ENCODE results near the gene CRELD1.

The CRELD1 gene

GRCh38 chr3:9937486-9938238 is 4.0 kb downstream of the CRELD1 start:
- TF ChIP-seq FOXP2 (optimal IDR thresholded peaks at IDR 0.05; ENCODE audit: borderline replicate concordance, extremely low read depth, extremely low read length, insufficient read depth) (no peak), TAF1 (IDR thresholded peaks at IDR 0.05; ENCODE audit: borderline replicate concordance, insufficient read depth, low read length) (no peak), POLR2AphosphoS5 (IDR thresholded peaks at IDR 0.05; ENCODE audit: low read depth, low read length) (no peak), REST (IDR thresholded peaks at IDR 0.05; ENCODE audit: insufficient read depth in 1 of 2, low read depth in 2 of 2, low read length in 2 of 2) (no peak), SIN3A (IDR thresholded peaks at IDR 0.05; ENCODE audit: borderline replicate concordance, insufficient read depth, low read length) (no peak)

GRCh38 chr3:9938966-9939365 is 5.3 kb downstream of the CRELD1 start:
- TF ChIP-seq REST (IDR thresholded peaks at IDR 0.05; ENCODE audit: insufficient read depth in 1 of 2, low read depth in 2 of 2, low read length in 2 of 2) (no peak), FOXP2 (optimal IDR thresholded peaks at IDR 0.05; ENCODE audit: borderline replicate concordance, extremely low read depth, extremely low read length, insufficient read depth) (no peak), TAF1 (IDR thresholded peaks at IDR 0.05; ENCODE audit: borderline replicate concordance, insufficient read depth, low read length) (no peak), POLR2AphosphoS5 (IDR thresholded peaks at IDR 0.05; ENCODE audit: low read depth, low read length) (no peak), SIN3A (IDR thresholded peaks at IDR 0.05; ENCODE audit: borderline replicate concordance, insufficient read depth, low read length) (no peak)

GRCh38 chr3:9940746-9941145 is 7.1 kb downstream of the CRELD1 start:
- TF ChIP-seq REST (IDR thresholded peaks at IDR 0.05; ENCODE audit: insufficient read depth in 1 of 2, low read depth in 2 of 2, low read length in 2 of 2) (no peak), TAF1 (IDR thresholded peaks at IDR 0.05; ENCODE audit: borderline replicate concordance, insufficient read depth, low read length) (no peak), POLR2AphosphoS5 (IDR thresholded peaks at IDR 0.05; ENCODE audit: low read depth, low read length) (no peak), FOXP2 (optimal IDR thresholded peaks at IDR 0.05; ENCODE audit: borderline replicate concordance, extremely low read depth, extremely low read length, insufficient read depth) (no peak), SIN3A (IDR thresholded peaks at IDR 0.05; ENCODE audit: borderline replicate concordance, insufficient read depth, low read length) (no peak)

- TF ChIP-seq REST (IDR thresholded peaks at IDR 0.05; ENCODE audit: insufficient read depth in 1 of 2, low read depth in 2 of 2, low read length in 2 of 2): no peak
- no peak for TF ChIP-seq TAF1 (IDR thresholded peaks at IDR 0.05; ENCODE audit: borderline replicate concordance, insufficient read depth, low read length)
- no peak for TF ChIP-seq POLR2AphosphoS5 (IDR thresholded peaks at IDR 0.05; ENCODE audit: low read depth, low read length)
- no peak for TF ChIP-seq FOXP2 (optimal IDR thresholded peaks at IDR 0.05; ENCODE audit: borderline replicate concordance, extremely low read depth, extremely low read length, insufficient read depth)
- TF ChIP-seq SIN3A (IDR thresholded peaks at IDR 0.05; ENCODE audit: borderline replicate concordance, insufficient read depth, low read length): no peak
These were observed 8.5 kb downstream of the CRELD1 start for GRCh38 chr3:9942164-9942563.

Measured in PFSK-1 (cell line).